Measurements from ENCODE around the gene IQSEC3.

Gene IQSEC3

DNA sequence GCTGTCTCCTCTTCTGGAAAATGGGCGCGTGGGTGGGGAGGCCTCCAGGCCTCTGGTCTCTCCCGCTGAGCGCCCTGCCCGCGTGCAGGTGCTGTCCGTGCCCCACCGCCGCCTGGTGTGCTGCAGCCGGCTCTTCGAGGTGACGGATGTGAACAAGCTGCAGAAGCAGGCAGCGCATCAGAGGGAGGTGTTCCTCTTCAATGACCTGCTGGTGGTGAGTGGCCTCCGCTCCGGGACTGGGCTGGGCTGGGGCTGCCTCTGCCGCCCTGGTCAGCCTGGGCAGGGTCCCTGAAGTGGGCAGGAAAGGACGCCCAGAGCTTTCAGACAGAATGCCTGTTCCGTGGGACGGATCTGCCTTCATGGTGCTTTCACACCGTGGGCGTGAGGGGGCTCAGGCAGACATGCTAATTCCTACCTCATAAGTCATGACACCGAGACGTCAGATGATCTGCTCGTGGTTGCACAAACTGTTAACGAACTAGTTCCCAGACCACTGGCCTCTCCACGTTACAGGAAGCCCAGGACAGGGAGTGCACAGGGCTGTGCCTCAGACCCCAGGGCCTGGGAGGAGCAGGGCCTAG is 96.9 kb downstream of the IQSEC3 start:
- no peak for DNase-seq (ENCODE audit: low spot score)

DNA sequence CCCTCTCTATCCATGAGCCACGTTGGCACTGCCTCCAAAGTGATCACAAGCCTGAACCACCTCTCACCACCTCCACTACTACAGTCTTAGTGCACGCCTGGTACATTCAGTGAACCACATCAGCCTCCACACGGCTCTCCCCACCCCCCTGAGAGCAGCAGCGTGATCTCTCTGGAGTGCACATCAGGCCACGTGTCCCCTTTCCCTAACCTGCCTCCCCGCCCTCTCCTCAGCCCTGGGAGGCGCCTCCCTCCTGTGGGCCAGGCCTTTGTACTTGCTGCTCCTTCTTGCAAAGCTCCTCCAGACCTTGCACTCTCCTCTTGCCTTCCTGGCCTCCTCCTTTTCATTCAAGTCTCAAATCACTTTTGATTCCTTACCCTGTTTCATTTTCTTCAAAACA is 97.6 kb downstream of the IQSEC3 start:
- DNase-seq (ENCODE audit: low spot score), result no peak

DNA sequence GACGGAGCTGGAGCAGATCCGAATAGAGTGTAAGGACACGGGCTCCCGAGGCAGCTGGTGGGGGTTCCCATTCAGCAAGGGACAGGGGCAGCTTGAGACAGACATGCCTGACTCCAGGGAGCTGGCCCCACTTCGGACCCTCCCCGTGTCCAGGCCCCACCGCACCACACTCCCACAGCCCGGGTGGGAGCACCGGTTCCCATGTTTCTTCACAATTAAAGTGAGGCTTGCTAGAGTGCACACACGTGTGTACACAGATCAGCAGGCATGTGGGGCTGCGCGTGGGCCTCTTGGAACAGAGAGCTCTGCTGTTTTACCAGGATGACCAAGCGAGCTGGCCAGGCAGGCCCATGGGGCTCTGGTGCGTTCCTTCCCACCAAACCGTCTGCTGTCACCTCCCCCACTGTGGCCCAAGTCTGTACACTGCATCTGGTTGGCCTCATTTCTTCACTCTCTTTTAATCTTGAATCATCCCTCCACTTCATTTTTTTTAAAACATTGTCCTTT is 99.3 kb downstream of the IQSEC3 start:
- DNase-seq (ENCODE audit: low spot score), result no peak

DNA sequence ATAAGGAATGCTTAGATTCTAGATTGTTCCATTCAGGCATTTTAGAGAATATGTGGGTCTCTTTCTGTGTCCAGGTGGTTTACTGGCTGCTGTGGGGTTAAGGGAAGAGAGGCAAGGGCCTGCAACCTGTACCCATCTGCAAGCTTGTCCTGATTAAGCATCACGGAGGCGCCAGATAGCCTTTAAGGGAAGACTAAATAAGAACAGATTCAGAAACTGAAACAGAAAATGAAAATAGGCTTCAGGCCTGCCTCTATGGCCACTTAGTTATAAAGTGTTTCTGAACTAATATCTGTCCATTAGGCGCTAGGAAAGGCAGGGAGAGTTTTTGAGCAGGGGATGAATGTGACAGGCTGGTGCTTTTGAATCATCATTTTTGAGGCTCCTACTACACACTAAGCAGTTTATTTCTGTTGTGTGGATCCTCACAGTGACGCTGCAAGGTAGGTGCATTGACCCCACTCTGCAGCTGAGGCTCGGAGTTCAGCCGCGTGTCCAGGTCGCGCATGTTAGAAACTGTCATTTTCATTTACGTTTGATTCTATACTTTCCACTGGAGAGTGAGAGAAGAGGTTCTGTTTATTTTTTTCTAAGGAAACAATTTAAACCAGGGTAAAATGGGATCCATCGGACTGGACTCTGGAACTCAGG is 100.0 kb downstream of the IQSEC3 start:
- DNase-seq (ENCODE audit: low spot score), result no peak

DNA sequence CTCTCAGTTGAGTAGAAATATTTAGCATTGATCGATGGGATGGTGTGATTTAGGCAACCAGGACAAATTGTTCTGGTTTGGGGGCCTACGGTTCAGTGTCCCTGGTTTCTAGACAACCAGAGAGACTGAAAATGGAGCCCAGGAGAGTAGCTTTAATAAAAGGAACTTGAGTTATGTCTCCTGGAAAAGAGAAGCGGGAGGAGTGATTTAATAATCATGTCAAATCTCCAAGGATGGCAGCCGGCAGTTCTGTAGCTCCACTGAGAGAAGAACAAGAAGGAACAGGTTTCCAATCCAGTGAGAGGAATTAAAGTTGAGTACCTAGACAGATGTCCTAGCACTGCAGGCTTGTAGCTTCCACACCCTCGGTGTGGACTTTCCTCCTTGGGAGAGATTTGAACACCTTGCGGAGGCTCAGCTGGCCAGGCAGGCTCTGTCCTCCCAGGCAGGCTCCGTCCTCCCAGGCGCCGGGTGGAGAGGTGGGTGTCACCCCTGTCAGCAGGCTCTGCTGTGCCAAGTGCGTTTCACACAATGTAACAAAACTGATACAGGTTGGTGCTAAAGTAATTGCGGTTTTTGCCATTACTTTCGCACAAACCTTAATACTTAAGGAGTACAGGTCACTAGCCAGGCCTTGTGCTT is 101.5 kb downstream of the IQSEC3 start:
- DNase-seq (ENCODE audit: low spot score), result no peak

DNA sequence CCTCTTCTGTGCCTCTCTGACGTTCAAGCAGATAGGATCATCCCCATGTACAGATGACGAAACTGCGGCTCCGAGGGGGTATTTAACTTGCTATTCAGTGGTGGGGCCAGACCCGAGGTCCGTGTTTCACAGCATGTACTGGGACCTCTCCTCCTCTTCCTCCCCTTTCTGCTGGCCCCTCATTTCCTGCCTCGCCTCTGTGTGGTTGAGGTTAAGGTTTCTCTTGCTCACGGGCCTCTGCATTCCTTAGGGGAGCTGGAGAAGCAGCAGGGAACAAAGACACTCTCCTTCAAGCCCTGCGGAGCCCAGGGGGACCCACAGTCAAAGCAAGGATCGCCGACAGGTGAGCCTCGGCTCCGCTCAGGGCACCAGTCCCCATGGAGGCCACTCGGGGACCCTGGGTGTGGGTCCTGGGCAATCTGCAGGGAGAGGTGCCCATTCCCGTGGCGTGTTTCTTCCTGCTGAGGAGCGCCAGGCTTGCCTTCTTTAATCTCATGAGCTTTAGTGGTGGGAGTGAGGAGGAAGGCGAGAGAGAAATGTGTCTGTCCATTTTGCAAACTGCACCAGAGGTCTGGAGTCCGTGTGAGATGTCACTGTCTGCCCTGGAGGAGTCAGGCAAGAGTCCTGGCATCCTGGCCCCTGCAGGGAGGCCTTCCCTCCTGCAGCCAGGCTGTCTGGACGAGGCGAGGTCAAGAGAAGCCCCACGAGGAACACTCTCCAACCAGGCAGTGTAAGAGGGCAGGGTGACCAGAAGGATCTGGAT is 102.4 kb downstream of the IQSEC3 start:
- no peak for DNase-seq (ENCODE audit: low spot score)

DNA sequence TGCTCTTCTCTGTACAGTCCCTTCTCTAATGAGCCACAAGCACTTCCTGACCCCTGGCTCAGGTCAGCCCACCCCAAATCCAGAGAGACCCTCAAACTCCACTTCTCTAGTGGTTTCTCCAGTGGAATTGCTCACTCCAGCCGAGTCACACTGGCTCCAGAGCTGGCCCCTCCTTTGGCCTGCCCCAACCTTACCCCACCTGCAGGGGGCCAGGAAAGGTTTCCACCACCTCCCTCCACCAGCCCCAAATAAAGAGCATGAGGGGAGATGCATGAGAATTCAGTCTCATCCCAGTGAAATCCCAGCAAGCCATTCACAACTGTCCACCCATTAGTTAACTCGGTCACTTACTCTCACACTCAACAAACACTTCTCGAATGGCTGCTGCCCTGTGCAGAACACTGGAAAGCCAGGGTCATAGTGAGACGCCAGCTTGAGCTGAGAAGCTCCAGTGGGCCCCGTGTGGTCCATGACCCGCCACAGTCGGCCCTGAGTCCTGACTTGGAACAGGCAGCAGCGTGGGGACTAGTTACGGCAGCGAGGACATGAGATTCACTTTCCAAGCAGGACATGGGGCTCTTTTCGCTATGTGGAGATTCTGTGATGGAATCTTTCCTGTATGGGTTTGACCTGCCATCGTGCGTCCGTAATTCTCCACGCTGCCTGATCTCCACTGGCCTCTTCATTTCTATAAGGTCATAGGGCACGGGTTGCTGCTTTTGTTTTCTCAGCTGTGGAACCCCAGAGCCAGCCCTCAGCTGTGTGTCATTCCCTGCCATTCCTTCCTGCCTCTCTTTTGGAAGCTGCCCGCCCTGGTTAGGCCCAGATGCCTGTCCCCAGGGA is 103.2 kb downstream of the IQSEC3 start:
- DNase-seq (ENCODE audit: low spot score), result no peak

DNA sequence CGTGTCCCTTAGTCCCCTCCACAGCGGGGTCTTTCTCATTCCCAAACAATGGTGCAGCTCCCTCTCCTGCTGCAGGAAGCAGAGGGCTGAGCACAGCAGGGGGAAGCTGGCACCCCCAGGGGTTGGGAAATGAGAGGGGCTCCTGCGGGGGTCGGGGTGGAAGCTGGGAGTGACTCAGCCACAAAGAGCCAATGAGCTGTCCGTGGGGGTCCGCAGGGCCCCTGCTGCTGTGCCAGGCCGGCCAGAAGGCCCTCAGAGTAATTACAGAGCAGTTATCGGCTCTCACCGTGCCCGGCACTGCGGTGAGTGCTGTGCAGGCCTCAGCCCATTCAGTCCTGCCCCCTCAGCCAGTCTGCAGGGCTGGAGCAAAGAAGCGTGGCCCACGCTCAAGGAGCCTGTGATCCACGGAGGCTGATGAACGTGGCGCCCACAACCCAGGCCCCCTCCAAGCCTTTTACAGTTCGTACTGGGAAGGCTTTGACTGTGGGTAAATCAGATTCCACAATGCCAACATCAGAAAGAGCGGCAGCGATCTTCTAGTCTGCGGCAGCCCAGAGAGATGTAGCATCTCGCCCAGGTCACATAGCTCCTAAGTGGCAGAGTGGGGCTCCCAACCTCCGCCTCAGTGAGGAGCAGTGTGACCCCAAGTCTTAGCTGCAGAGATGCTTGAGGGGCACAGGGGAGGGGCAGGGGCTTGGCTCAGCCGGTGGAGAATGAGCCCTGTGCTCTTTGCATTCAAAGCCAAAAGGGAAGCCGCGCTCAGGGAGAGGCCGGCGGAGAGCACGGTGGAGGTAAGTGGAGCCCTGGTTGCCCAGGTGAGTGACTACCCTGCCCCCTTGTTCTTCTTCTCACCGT is 104.0 kb downstream of the IQSEC3 start:
- no peak for DNase-seq (ENCODE audit: low spot score)

DNA sequence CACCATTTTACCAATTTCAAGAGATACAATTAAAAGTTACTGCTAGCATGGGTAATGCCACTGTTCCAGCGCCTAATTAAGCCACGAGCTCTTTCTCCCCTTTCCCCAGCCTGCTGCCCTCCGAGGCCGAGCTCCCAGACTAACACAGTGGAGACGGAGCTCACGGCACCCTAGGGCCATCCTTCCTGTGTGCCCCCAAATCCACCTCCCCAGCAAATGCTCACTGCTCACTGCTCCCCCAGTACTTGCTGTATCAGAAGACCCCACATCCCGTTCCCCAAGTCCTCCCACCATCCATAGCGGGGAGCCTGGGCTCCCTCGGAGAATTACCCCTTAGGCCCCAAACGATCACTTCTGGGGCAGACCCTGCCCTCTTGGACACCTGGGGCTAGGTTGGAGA is 104.7 kb downstream of the IQSEC3 start:
- DNase-seq (ENCODE audit: low spot score), result no peak

DNA sequence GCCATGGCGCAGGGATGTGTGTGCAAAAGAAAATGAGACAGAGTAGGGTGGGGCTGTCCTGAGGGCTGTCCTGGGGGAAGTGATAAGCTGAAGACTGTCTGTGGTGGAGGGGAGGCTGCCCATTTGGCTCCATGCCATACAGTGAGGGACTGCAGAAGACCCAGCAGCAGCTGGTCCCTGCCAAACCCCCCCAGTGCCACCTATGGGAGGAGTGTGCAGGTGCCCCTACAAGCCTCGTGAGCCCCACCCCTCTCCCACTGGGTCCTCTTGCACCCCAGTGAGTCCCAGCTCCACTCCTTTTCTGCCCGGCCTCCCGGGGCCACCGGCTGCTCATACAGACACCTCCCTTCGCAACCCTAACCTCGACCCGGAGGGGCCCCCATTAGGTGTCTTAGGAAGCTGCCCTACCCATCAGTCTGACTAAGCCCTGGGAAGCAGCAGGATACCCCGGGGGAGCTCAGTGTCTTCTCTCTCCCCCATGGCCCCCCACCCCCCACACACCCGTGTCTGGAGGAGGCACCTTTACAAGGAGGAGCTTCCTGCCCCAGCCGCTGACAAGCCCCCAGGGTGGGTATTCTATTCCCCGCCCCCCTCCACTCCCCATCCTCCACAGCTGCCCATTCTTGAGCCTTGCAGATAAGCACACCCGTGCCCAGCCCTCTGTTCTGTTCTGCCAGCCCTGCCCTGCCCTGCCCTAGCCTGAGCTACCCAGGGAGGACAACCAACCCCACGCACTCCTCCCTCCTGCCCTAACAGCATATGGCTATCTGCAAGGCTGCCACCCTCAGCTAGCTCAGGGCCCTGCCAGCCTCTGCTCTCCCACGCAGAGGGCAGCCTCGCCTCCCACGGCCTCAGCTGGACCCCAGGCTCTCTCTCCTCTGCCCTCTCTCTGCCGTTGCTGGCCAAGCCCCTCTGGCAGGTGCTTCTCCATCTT is 105.4 kb downstream of the IQSEC3 start:
- no peak for DNase-seq (ENCODE audit: low spot score)

DNA sequence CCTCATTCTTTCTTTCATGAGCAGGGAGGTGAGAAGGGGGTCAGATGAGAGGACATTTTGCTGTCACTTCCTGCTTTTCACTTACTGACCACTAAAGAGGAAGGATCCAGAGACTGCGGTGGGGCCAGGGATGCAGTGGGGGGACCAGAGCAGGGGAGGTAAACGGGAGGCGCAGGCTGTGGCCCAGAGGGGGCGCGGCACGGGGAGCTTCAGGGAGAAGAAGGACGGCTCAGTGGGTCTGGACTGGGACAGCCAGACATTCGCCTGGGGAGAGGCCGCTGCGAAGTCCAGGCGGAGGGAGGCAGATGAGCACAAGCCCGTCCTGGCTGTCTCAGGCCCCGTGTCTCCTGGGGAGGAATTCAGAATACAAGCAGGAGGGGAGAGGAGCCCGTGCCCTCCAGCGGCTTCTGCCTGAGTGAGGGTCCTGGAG is 106.2 kb downstream of the IQSEC3 start:
- no peak for DNase-seq (ENCODE audit: low spot score)

DNA sequence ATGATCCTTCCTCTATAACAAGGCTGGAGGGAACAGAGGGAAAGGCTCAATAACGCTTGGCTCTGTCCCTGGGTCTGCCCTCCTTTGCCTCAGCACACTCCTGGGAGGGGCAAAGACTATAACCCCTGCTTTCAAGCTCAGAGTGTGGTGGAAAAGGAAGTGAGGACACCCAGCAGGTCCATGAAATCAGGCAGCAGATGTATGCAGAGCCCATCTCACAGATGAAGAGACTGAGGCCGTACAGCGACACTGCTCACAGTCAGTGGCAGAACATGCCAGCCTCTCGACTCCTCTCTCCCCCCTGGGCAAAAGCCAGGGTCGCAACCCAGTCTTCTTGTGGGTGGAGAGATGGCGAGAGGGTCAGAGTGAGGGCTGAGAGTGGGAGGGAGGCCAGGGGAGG is 107.6 kb downstream of the IQSEC3 start:
- no peak for DNase-seq (ENCODE audit: low spot score)

DNA sequence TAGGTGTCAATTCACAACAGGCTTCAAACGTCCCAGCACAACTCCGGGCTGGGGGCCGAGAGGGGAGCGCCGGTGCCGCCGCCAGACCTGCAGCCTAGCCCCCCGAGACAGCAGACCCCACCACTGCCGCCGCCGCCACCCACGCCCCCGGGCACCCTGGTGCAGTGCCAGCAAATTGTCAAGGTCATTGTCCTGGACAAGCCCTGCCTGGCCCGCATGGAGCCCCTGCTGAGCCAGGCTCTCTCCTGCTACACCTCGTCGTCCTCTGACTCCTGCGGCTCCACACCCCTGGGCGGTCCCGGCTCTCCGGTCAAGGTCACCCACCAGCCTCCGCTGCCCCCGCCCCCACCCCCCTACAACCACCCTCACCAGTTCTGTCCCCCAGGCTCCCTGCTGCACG is 108.0 kb downstream of the IQSEC3 start:
- no peak for DNase-seq (ENCODE audit: low spot score)

DNA sequence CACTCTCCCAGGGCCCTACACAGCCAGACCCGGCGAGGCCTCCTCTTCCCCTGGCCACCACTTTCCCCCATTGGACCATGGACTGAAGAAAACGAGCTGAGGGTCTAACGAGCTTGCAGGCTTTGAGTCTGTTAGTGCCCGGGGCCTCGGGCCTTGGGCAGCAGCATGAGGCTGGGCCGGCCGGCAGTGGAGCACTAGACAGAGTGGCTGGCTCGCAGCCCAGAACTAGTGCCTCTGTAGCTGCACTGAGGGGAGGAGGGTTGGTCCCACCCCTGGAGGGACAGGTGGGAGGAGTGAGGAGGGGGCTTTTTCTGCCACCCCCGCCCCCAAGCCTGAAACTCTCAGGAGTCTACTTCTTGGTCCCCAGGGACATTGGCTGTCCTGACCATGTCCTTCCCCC is 108.7 kb downstream of the IQSEC3 start:
- DNase-seq (ENCODE audit: low spot score), result no peak

DNA sequence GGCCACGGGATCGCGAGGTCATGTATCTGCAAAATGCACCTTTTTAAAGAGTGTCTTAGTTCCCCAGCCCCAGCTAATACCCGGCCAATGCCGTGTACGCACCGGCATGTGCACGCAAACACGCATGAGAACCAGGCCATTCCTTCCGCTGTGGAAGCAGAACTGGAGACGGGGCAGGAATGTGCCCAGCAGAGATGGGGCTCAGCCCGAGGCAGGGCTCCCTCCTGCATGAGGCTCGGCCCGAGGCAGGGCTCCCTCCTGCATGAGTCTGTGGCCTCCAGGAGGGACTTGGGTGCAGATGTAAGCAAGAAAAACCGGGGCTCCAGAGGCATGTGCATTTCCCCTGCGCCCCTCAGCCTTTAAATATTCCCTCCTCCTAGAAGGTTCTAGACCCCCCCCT is 109.2 kb downstream of the IQSEC3 start:
- DNase-seq (ENCODE audit: low spot score), result no peak

DNA sequence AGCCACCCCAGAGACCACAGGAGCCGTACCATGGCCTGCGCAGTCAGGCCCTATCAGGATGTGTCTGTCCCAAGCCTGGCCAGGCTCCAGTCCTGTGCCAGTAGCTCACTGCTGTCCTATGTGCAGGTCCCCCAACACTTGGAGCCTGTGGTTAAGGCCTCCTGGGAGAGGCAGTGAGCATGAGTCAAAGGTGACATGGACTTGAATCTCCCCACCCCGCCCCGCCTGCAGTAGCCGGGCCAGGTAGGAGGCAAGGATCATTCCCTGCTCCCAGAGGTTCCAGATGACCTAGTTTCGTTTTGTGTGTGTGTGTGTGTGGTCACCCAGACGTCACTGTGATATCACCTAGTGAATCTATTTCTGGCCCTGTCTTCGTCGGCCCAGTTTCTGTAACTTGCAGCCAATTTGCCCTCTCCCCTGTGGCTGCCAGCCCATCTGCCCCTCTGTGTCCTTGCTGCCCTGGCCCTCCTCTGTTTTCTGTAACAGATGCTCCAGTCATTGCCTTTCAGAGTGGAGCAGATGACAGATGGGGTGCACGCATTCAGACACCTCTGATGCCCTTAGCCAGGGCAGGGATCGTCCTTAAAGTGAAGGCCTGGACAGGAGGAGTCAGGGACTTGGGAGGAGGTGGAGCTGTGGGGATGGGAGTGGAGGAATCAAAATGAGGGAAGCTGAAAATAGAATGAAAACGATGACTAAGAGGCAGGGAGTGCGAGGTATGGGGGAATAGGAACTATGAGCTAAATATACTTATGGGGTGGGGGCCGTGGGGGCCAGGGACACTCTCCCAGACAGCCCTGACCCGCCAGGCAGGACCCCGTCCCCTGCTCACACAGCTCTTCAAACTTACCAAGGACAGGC is 110.0 kb downstream of the IQSEC3 start:
- DNase-seq (ENCODE audit: low spot score), result no peak

DNA sequence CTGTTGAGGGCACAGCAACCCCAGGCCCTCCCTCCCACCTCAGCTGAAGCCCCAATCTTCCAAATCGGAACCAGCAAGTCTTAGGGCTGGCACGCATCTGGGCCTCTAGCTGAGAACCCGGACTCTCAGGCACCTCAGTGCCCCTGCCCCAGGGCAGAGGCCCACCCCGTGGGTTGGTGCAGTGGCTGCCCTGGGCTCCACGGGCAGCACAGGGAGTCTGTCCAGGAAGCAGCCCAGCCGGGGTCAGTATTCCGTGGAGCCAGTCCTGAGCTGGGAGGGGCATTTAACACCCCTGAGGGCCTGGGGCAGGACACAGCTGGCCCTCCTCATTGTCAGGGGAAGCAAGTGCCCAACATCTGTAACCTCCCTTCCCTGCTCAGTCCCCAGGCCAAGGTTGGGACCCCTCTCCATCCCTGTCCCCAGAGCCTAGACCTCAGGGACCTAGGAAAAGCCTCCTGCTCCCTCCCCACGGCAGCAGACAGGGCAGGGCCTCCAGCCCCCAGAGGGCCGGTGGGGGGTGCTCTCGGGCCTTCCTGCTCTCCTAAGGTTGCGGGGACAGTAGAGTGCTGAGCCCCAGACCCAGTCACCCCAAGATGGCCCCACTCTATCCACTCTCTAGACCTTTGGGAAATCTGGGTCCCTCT is 110.9 kb downstream of the IQSEC3 start:
- DNase-seq (ENCODE audit: low spot score), result no peak
